ENCODE results near the gene NLN. TPM values are rescaled to one million over a fixed set of nuclear protein-coding genes. Genes with fewer than 3 reads are reported as not detected.

The NLN gene
- total and polyA plus RNA-seq, 2 of the 13 experiments (the other 11 are each of a cell fraction or from before 2014, with no cell fraction given), result 11.9 to 36.7 TPM

- no peak for TF ChIP-seq THAP9 (CRISPR knock-in tag; IDR thresholded peaks at IDR 0.05; ENCODE audit: borderline replicate concordance)
- TF ChIP-seq ZNF460 (CRISPR knock-in tag; IDR thresholded peaks at IDR 0.05; ENCODE audit: borderline replicate concordance), result no peak
- no peak for TF ChIP-seq GMEB1 (CRISPR knock-in tag; IDR thresholded peaks at IDR 0.05; ENCODE audit: borderline replicate concordance)
- no peak for TF ChIP-seq KMT2B (CRISPR knock-in tag; IDR thresholded peaks at IDR 0.05)
- no peak for TF ChIP-seq ISX (CRISPR knock-in tag; conservative IDR thresholded peaks at IDR 0.05)
- no peak for TF ChIP-seq ZNF713 (CRISPR knock-in tag; IDR thresholded peaks at IDR 0.05)
- TF ChIP-seq THRA (CRISPR knock-in tag; IDR thresholded peaks at IDR 0.05; ENCODE audit: borderline replicate concordance), result no peak
- no peak for TF ChIP-seq ZNF672 (CRISPR knock-in tag; IDR thresholded peaks at IDR 0.05)
Measured at GRCh38 chr5:65707663-65708062, 14.3 kb upstream of the NLN start (continued).

Measured in HepG2 (cell line).